Vagina (tissue), 2 donors: ENCODE data around the gene LRRC1. TPM values are rescaled to one million over a fixed set of nuclear protein-coding genes. Genes with fewer than 3 reads are reported as not detected.
"Not testable (repeated sequence)": the region's sequence is repeated elsewhere in the genome, so short reads cannot be mapped to it uniquely, and the experiment has no call there.

Experiments
- DNase-seq, 2 donors: peaks; one replicate each; pipeline ENCODE4 v3.0.0-alpha.2; 2017; ENCODE audit errors: extremely low spot score in 2 of 2
- H3K27ac ChIP-seq: fragments of 200-600 bp; sonication (generic); one replicate; pipeline ENCODE4 v1.5.1; 2019
- H3K27me3 ChIP-seq: fragments of 200-600 bp; sonication (generic); one replicate; pipeline ENCODE4 v1.5.1; 2019
- H3K36me3 ChIP-seq, 2 donors: fragments of 200-600 bp; sonication (generic); one replicate each; pipeline ENCODE4 v1.5.1; 2017 to 2019
- H3K4me1 ChIP-seq: fragments of 200-600 bp; sonication (generic); one replicate; pipeline ENCODE4 v1.5.1; 2019
- H3K4me3 ChIP-seq, 2 donors: fragments of 200-600 bp; sonication (generic); 1 replicate in 1 of 2; 2 replicates in 1 of 2; pipeline ENCODE4 v1.5.1; 2016 to 2019
- H3K9me3 ChIP-seq: fragments of 200-600 bp; sonication (generic); one replicate; pipeline ENCODE4 v1.5.1; 2019
- CTCF ChIP-seq, 3 experiments: fragments of 450-650 bp in 2 of 3; fragments of 200-600 bp in 1 of 3; sonication (generic) in 1 of 3; IDR thresholded peaks; one replicate each; pipeline ENCODE4 v1.5.1; 2017 to 2019; ENCODE audit warnings: antibody characterized with exemption in 3 of 3, mild to moderate bottlenecking in 2 of 3, moderate library complexity in 2 of 3
- POLR2A ChIP-seq, 2 donors: fragments of 450-650 bp; IDR thresholded peaks; one replicate each; pipeline ENCODE4 v1.6.1; 2017; ENCODE audit warnings: antibody characterized with exemption in 2 of 2, mild to moderate bottlenecking in 2 of 2, moderate library complexity in 2 of 2
- POLR2AphosphoS5 ChIP-seq, 2 donors: sonication (generic); formaldehyde crosslinking; IDR thresholded peaks; one replicate each; pipeline ENCODE4 v1.9.0; 2017; ENCODE audit warnings: antibody characterized with exemption in 2 of 2, mild to moderate bottlenecking in 2 of 2, low read depth in 1 of 2; ENCODE audit not compliant: insufficient read depth in 1 of 2
- intact Hi-C: fragments of 100-400 bp; cut with DNase I; formaldehyde crosslinking; loops from one replicate; pipeline ENCODE4 v1.15.1; 2023
- total RNA-seq: library from RNA; depleted of rRNA; stranded (reverse); fragments of >200 nt; gene quantifications from one replicate; pipeline ENCODE4 v1.2.3, GENCODE V29; 2016

Gene LRRC1
- total RNA-seq, 1 donor from 2014 or later = 52.5 TPM

GRCh38 chr6:53770780-53771249 lies 24.0 kb upstream of the LRRC1 start:
- Histone ChIP-seq H3K4me1 (no peaks in the 10 kb centered on the region), H3K27ac (no peak overlapping the region), H3K4me3 (no peak overlapping the region), H3K36me3 (no peaks in the 10 kb centered on the region), H3K27me3 (no peaks in the 10 kb centered on the region), H3K9me3 (no peaks in the 10 kb centered on the region)
- intact Hi-C loops = no loop called here
- TF ChIP-seq POLR2AphosphoS5 (IDR thresholded peaks at IDR 0.05; ENCODE audit: insufficient read depth in 1 of 2, low read depth in 1 of 2) (no peak), POLR2A (IDR thresholded peaks at IDR 0.05) (no peak), CTCF (IDR thresholded peaks at IDR 0.05) (no peak)
- no peak for DNase-seq

GRCh38 chr6:53771785-53772624 lies 22.8 kb upstream of the LRRC1 start:
- Histone ChIP-seq H3K27me3 (no peaks in the 10 kb centered on the region), H3K4me1 (no peaks in the 10 kb centered on the region), H3K4me3 (no peak overlapping the region), H3K9me3 (no peaks in the 10 kb centered on the region), H3K27ac (no peak overlapping the region), H3K36me3 (no peaks in the 10 kb centered on the region)
- intact Hi-C loops = no loop called here
- DNase-seq = no peak
- TF ChIP-seq POLR2A (IDR thresholded peaks at IDR 0.05) (no peak), POLR2AphosphoS5 (IDR thresholded peaks at IDR 0.05; ENCODE audit: insufficient read depth in 1 of 2, low read depth in 1 of 2) (no peak)

GRCh38 chr6:53773044-53773696 lies 21.6 kb upstream of the LRRC1 start:
- H3K36me3 ChIP-seq = no peaks in the 10 kb centered on the region
- no peaks in the 10 kb centered on the region for H3K27me3 ChIP-seq
- H3K4me3 ChIP-seq = no peak overlapping the region
- H3K27ac ChIP-seq = no peak overlapping the region
- intact Hi-C loops = no loop called here
- TF ChIP-seq CTCF (IDR thresholded peaks at IDR 0.05) (no peak), POLR2AphosphoS5 (IDR thresholded peaks at IDR 0.05; ENCODE audit: insufficient read depth in 1 of 2, low read depth in 1 of 2) (no peak), POLR2A (IDR thresholded peaks at IDR 0.05) (no peak)
- DNase-seq = no peak
- H3K4me1 ChIP-seq = no peaks in the 10 kb centered on the region
- H3K9me3 ChIP-seq = no peaks in the 10 kb centered on the region

GRCh38 chr6:53776152-53776551 lies 18.7 kb upstream of the LRRC1 start:
- H3K9me3 ChIP-seq, DNase-seq, H3K4me3 ChIP-seq, H3K27me3 ChIP-seq, H3K4me1 ChIP-seq, H3K27ac ChIP-seq, H3K36me3 ChIP-seq, intact Hi-C loops: not testable (repeated sequence)

GRCh38 chr6:53784991-53785390 lies 9.8 kb upstream of the LRRC1 start:
- H3K9me3 ChIP-seq, H3K27me3 ChIP-seq, intact Hi-C loops, H3K36me3 ChIP-seq, H3K4me1 ChIP-seq, DNase-seq, H3K27ac ChIP-seq, H3K4me3 ChIP-seq: not testable (repeated sequence)

- no peak overlapping the region for H3K4me3 ChIP-seq
- intact Hi-C loops = no loop called here
- H3K9me3 ChIP-seq = no peaks in the 10 kb centered on the region
- no peak for DNase-seq
- no peaks in the 10 kb centered on the region for H3K36me3 ChIP-seq
- no peak overlapping the region for H3K27ac ChIP-seq
- no peak for TF ChIP-seq POLR2A (IDR thresholded peaks at IDR 0.05)
- no peak for TF ChIP-seq POLR2AphosphoS5 (IDR thresholded peaks at IDR 0.05; ENCODE audit: insufficient read depth in 1 of 2, low read depth in 1 of 2)
- H3K4me1 ChIP-seq = no peaks in the 10 kb centered on the region
- no peaks in the 10 kb centered on the region for H3K27me3 ChIP-seq
These were observed 8.0 kb upstream of the LRRC1 start for GRCh38 chr6:53786832-53787231.

- no peak overlapping the region for H3K4me3 ChIP-seq
- no peak overlapping the region for H3K27ac ChIP-seq
- no peak for DNase-seq
- intact Hi-C loops = no loop called here
- no peaks in the 10 kb centered on the region for H3K9me3 ChIP-seq
- peaks cover 6% of the 10 kb centered on the region for H3K4me1 ChIP-seq
- H3K36me3 ChIP-seq = no peaks in the 10 kb centered on the region
- TF ChIP-seq CTCF (IDR thresholded peaks at IDR 0.05) (no peak), POLR2A (IDR thresholded peaks at IDR 0.05) (no peak), POLR2AphosphoS5 (IDR thresholded peaks at IDR 0.05; ENCODE audit: insufficient read depth in 1 of 2, low read depth in 1 of 2) (no peak)
- H3K27me3 ChIP-seq = no peaks in the 10 kb centered on the region
These were observed 3.9 kb upstream of the LRRC1 start for GRCh38 chr6:53790886-53791285.
